Effector memory CD4-positive, alpha-beta T cell (primary cell): Measurements from ENCODE around the gene INPP5E.

Source experiments
- DNase-seq, 3 donors: peaks; one replicate each; pipeline ENCODE4 v3.0.0-alpha.2; 2020
- H3K27ac ChIP-seq: 2 replicates; pipeline ENCODE4 v1.7.0; 2013; ENCODE audit warnings: mild to moderate bottlenecking, low read length, moderate library complexity; ENCODE audit not compliant: insufficient read depth, poor library complexity, severe bottlenecking
- H3K27me3 ChIP-seq: replicated peaks from 2 replicates; pipeline ENCODE4 v1.7.0; 2013; ENCODE audit warnings: mild to moderate bottlenecking, low read length; ENCODE audit not compliant: insufficient read depth, control insufficient read depth, poor library complexity, severe bottlenecking
- H3K36me3 ChIP-seq: 2 replicates; pipeline ENCODE4 v1.7.0; 2013; ENCODE audit warnings: mild to moderate bottlenecking, low read length, moderate library complexity; ENCODE audit not compliant: control insufficient read depth, insufficient read depth
- H3K4me1 ChIP-seq: 2 replicates; pipeline ENCODE4 v1.7.0; 2013; ENCODE audit warnings: low read length, mild to moderate bottlenecking; ENCODE audit not compliant: control insufficient read depth, insufficient read depth, poor library complexity, severe bottlenecking
- H3K4me3 ChIP-seq: 2 replicates; pipeline ENCODE4 v1.7.0; 2013; ENCODE audit warnings: low read length, low read depth, mild to moderate bottlenecking; ENCODE audit not compliant: insufficient read depth, poor library complexity, severe bottlenecking
- H3K9me3 ChIP-seq: 2 replicates; pipeline ENCODE4 v1.7.0; 2013; ENCODE audit warnings: mild to moderate bottlenecking, low read length, moderate library complexity; ENCODE audit not compliant: control insufficient read depth

INPP5E gene

GRCh38 chr9:136471802-136472487 is 32.3 kb upstream of the INPP5E start:
- H3K4me3 ChIP-seq = no peak overlapping the region
- DNase-seq = no peak
- peaks cover 93% of the 10 kb centered on the region for H3K36me3 ChIP-seq
- no peak overlapping the region for H3K27ac ChIP-seq
- H3K27me3 ChIP-seq = no peaks in the 10 kb centered on the region
- H3K4me1 ChIP-seq = no peaks in the 10 kb centered on the region
- no peaks in the 10 kb centered on the region for H3K9me3 ChIP-seq

- no peaks in the 10 kb centered on the region for H3K27me3 ChIP-seq
- H3K4me1 ChIP-seq = no peaks in the 10 kb centered on the region
- peaks cover 93% of the 10 kb centered on the region for H3K36me3 ChIP-seq
- H3K27ac ChIP-seq = no peak overlapping the region
- no peak overlapping the region for H3K4me3 ChIP-seq
- no peak for DNase-seq
- H3K9me3 ChIP-seq = no peaks in the 10 kb centered on the region
These were observed 31.3 kb upstream of the INPP5E start for GRCh38 chr9:136470792-136471469.

- Histone ChIP-seq H3K27ac (no peak overlapping the region), H3K9me3 (no peaks in the 10 kb centered on the region), H3K4me3 (no peak overlapping the region), H3K4me1 (no peaks in the 10 kb centered on the region), H3K27me3 (no peaks in the 10 kb centered on the region), H3K36me3 (peaks cover 93% of the 10 kb centered on the region)
- DNase-seq = no peak
These were observed 30.7 kb upstream of the INPP5E start for GRCh38 chr9:136470356-136470755.

- Histone ChIP-seq H3K27ac (no peak overlapping the region), H3K4me3 (no peak overlapping the region), H3K9me3 (no peaks in the 10 kb centered on the region), H3K36me3 (peaks cover 94% of the 10 kb centered on the region), H3K4me1 (no peaks in the 10 kb centered on the region), H3K27me3 (no peaks in the 10 kb centered on the region)
- DNase-seq = no peak
These were observed 28.1 kb upstream of the INPP5E start for GRCh38 chr9:136467766-136468165.

- no peak for DNase-seq
- H3K27me3 ChIP-seq = no peaks in the 10 kb centered on the region
- no peak overlapping the region for H3K4me3 ChIP-seq
- no peak overlapping the region for H3K27ac ChIP-seq
- H3K36me3 ChIP-seq = peaks cover 94% of the 10 kb centered on the region
- H3K4me1 ChIP-seq = no peaks in the 10 kb centered on the region
- H3K9me3 ChIP-seq = no peaks in the 10 kb centered on the region
These were observed 26.5 kb upstream of the INPP5E start for GRCh38 chr9:136466155-136466541.

GRCh38 chr9:136465500-136466154 is 26.0 kb upstream of the INPP5E start:
- H3K27me3 ChIP-seq = no peaks in the 10 kb centered on the region
- no peaks in the 10 kb centered on the region for H3K9me3 ChIP-seq
- H3K36me3 ChIP-seq = peaks cover 94% of the 10 kb centered on the region
- H3K4me1 ChIP-seq = no peaks in the 10 kb centered on the region
- no peak overlapping the region for H3K27ac ChIP-seq
- no peak overlapping the region for H3K4me3 ChIP-seq
- no peak for DNase-seq

GRCh38 chr9:136464241-136464640 is 24.6 kb upstream of the INPP5E start:
- Histone ChIP-seq H3K4me1 (no peaks in the 10 kb centered on the region), H3K36me3 (peaks cover 90% of the 10 kb centered on the region), H3K4me3 (no peak overlapping the region), H3K27me3 (no peaks in the 10 kb centered on the region), H3K27ac (no peak overlapping the region), H3K9me3 (no peaks in the 10 kb centered on the region)
- DNase-seq = no peak

- H3K9me3 ChIP-seq = no peaks in the 10 kb centered on the region
- no peaks in the 10 kb centered on the region for H3K4me1 ChIP-seq
- no peaks in the 10 kb centered on the region for H3K27me3 ChIP-seq
- H3K36me3 ChIP-seq = peaks cover 92% of the 10 kb centered on the region
- no peak overlapping the region for H3K4me3 ChIP-seq
- DNase-seq = no peak
- no peak overlapping the region for H3K27ac ChIP-seq
These were observed 23.9 kb upstream of the INPP5E start for GRCh38 chr9:136463578-136463977.

GRCh38 chr9:136462664-136463063 is 23.0 kb upstream of the INPP5E start:
- H3K27me3 ChIP-seq = no peaks in the 10 kb centered on the region
- no peaks in the 10 kb centered on the region for H3K4me1 ChIP-seq
- no peak for DNase-seq
- no peak overlapping the region for H3K27ac ChIP-seq
- peaks cover 90% of the 10 kb centered on the region for H3K36me3 ChIP-seq
- H3K4me3 ChIP-seq = no peak overlapping the region
- H3K9me3 ChIP-seq = no peaks in the 10 kb centered on the region

- Histone ChIP-seq H3K4me3 (no peak overlapping the region), H3K9me3 (no peaks in the 10 kb centered on the region), H3K4me1 (no peaks in the 10 kb centered on the region), H3K27ac (no peak overlapping the region), H3K27me3 (no peaks in the 10 kb centered on the region), H3K36me3 (peaks cover 91% of the 10 kb centered on the region)
- DNase-seq = no peak
These were observed 21.2 kb upstream of the INPP5E start for GRCh38 chr9:136460772-136461325.
